Measurements from ENCODE around the gene MFN1.
A peak's percentile ranks its signal among the peaks of the same experiment; 100 is the strongest.

Gene MFN1

DNA sequence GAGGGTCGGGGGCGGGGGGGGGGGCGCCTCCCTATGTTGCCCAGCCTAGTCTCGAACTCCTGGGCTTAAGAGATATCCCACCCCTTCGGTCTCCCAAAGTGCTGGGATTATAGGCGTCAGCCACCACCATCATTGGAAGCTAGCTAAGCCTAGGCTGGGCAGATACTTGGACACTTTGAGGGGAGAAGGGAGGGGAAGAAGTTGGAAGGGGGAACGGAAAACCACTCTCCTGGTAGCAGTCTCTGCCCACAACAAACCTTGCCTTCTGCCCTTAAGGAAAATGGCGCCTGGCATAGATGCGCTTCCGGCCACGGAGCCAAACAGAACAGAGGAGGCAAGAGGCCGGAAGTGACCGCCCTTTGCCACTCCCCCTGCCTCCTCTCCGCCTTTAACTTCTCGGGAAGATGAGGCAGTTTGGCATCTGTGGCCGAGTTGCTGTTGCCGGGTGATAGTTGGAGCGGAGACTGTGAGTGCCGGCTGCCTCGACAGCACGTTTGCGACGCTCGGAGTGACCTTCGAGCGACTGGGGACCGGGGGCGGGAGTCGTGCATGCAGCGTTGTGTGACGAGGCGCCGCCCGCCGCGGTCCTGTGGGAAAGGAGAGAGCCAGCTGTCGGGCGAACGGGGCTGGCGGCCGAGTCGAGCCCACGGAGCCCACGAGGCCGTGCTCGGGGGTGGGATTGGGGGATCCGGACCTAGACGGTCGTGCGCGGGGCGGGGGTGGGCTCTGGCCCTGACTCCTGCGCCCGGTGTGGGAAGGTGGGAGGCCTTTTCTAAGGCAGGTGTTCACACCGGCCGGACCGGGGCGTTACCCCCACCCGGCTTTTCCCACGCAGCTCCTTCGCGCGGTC lies at the start of gene MFN1 (continued):
- TF ChIP-seq ZNF48 (tag by site-specific recombination; IDR thresholded peaks at IDR 0.05) (no peak), OSR2 (tag by site-specific recombination; IDR thresholded peaks at IDR 0.05) (no peak; the same call in 1 of the 2 replicates), ZBTB10 (tag by site-specific recombination; IDR thresholded peaks at IDR 0.05) (0 out of 2 replicates have a peak, but pooled peaks have one; percentile 16), REPIN1 (tag by site-specific recombination; IDR thresholded peaks at IDR 0.05; ENCODE audit: low read depth) (no peak), ZSCAN5A (tag by site-specific recombination; IDR thresholded peaks at IDR 0.05) (no peak), ZNF670 (tag by site-specific recombination; IDR thresholded peaks at IDR 0.05; ENCODE audit: low read depth) (no peak), ZNF514 (tag by site-specific recombination; IDR thresholded peaks at IDR 0.05) (no peak), ZBTB21 (tag by site-specific recombination; IDR thresholded peaks at IDR 0.05) (no peak), ZNF174 (tag by site-specific recombination; IDR thresholded peaks at IDR 0.05) (no peak), ZNF677 (tag by site-specific recombination; IDR thresholded peaks at IDR 0.05) (no peak), ZNF10 (tag by site-specific recombination; IDR thresholded peaks at IDR 0.05) (no peak), ZNF549 (tag by site-specific recombination; IDR thresholded peaks at IDR 0.05) (no peak), TRIM28 (IDR thresholded peaks at IDR 0.05; ENCODE audit: borderline replicate concordance, low read length) (no peak), AEBP2 (tag by site-specific recombination; IDR thresholded peaks at IDR 0.05; ENCODE audit: borderline replicate concordance) (no peak), ZNF221 (tag by site-specific recombination; IDR thresholded peaks at IDR 0.05; ENCODE audit: borderline replicate concordance) (no peak), ZBTB7A (tag by site-specific recombination; IDR thresholded peaks at IDR 0.05; ENCODE audit: low read depth) (no peak), ZNF37A (tag by site-specific recombination; IDR thresholded peaks at IDR 0.05) (no peak), ZNF184 (tag by site-specific recombination; IDR thresholded peaks at IDR 0.05) (no peak), ZFP3 (tag by site-specific recombination; IDR thresholded peaks at IDR 0.05; ENCODE audit: low read depth) (no peak), ZSCAN23 (tag by site-specific recombination; IDR thresholded peaks at IDR 0.05) (no peak), PRDM2 (tag by site-specific recombination; IDR thresholded peaks at IDR 0.05; ENCODE audit: borderline replicate concordance) (no peak), SCRT1 (tag by site-specific recombination; IDR thresholded peaks at IDR 0.05; ENCODE audit: borderline replicate concordance) (no peak), ZNF544 (tag by site-specific recombination; IDR thresholded peaks at IDR 0.05) (no peak), ZNF561 (tag by site-specific recombination; IDR thresholded peaks at IDR 0.05; ENCODE audit: borderline replicate concordance) (no peak), ZNF416 (tag by site-specific recombination; IDR thresholded peaks at IDR 0.05) (no peak)
